GM21447 (cell line): Measurements from ENCODE around the gene ALG2.

Experiments
- ATAC-seq: cut with Tn5 transposase; IDR thresholded peaks from one replicate; pipeline ENCODE4 v1.9.1; 2021; ENCODE audit not compliant: unreplicated experiment

The ALG2 gene

DNA sequence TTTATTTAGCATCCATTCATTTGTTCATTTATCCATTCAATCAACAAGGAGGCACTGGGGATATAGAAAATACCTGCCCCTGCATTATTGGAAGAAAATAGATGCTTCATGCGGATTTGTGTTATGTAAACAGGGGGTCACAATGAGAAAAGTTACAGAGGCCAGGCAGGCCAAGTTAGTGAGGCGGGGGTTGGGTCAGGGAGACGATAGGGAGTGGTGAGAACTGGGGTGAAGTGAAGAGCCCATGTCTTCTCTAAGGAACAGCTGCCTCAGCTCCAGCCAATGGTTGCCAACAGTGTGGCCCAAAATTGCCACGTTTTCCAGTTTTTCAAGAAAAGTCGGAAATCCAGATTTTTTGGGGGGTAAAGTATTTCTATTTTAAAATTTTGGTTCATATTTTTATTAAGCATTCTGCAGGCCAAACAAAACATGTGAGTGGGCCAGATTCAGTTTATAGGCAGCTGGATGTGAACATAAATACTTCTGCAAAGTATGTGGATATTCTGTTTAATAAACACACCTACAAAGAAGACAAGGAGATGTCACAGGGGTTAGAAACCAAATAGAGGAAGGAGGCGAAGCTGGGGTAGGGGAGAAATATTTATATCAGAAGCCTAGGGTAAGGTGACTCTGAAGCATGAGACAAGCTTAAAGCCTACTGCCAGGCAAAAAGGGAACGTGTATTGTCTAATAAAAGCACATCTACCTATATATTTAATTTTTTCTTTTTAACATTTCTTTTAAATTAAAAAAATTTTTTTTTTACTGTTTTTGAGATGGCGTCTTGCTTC lies 44.0 kb downstream of the ALG2 start:
- ATAC-seq: no peak

DNA sequence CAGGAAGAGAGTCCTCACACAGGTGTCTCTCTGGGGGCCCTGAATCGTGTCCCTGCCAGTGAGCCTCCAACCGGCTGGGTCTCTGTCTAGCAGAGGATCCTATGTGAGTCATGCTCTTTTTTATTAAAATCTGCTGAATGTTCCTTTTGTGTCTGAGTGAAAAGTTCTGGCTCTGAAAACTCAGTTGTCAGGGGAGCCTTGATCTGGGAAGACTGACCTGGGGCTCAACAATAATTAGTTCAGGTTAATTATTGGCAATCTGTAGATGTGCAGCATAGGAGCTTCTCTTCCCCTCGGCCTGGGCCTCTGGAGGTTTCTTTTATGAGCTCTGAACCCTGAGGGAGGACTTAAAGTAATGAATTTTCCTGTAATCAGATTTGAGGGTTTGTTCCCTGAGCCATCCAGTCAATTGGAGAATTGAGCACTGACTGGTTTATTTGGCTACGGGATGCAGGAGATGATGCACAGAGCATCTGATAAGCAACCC lies 45.2 kb downstream of the ALG2 start:
- ATAC-seq: no peak

DNA sequence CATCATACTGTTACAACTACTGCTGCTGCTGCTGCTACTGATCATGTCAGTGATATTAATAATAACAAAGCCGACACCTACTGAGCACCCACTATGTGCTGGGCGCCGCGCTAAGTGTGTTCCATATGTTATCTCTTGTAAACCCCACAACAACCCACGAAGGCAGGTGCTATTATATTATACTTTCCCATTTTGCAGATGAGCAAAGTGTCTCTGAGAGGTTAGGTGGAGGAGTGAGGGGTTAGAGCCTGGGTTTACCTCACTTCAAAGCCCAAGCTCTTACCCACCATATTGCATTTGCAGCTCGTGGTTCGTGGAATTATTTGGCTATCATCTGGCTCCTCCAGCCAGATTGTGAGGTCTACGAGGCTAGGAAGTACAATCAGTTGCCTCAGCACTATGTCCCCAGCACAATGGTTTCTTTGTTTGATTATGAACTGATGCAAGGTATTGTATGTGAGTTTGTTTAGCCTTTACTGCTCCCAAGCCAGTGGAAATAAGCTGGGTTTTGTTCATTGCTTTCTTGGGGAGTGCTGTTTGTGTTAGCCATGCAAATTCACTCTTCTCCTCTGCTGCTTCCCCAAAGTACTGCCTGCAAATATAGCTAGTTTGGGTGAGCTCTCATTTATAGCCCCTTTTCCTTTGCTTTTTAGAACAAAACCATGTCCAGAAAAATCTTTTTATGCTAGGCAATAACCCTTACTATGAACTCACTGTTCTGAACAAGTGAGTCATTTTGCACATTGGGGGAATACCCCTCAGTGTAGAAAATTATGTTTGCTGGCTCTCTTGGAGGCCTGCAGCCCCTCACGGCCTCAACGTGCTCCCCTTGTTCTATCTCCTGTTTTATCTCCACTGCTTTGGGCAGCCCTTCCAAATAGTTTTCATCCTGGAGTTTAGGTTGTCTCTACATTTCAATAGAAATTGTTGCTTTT lies 47.9 kb downstream of the ALG2 start:
- no peak for ATAC-seq

DNA sequence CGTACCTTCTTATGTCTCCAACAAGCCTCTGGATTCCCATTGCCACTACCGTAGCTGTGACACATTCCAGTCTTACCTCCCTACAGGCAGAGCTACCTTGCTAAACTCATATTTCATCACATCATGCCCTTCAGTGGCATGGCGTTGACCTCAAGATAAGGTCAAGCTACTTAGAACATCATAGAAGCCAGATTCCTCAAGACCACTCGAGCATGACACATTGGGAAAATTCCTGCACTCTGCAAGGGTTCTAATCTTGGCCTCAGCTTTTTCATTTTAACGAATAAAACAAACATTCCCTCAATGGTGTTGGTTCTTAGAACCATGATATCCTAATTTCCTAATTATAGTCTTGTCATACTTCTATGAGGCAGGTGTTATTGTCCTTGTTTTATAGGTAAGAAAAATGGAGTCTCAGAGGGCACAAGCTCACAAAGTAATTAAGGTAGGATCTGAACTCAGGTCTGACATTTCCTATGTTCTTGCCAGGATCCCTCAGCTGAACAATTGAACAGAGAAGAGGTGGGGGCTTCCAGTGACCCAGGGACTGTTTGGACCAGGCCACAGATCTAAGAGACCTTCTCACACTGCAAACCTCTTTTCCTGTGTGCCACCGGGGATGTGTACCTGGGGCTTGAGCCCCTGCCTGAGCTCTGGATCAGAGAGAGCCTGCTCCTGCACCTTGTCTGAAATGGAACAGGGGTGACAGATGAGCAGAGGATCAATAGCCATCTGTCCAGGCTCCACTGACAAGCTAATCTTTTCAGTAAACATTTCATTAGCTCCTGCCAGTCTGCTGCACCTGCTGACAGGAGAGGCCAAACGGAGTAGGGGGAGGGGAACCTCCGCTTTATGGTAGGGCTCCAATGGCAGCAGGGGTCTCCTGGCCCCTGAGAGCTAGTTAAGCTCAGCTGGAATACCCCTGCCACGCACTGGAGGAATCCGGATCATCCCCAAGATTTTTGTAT lies 49.3 kb downstream of the ALG2 start:
- no peak for ATAC-seq

DNA sequence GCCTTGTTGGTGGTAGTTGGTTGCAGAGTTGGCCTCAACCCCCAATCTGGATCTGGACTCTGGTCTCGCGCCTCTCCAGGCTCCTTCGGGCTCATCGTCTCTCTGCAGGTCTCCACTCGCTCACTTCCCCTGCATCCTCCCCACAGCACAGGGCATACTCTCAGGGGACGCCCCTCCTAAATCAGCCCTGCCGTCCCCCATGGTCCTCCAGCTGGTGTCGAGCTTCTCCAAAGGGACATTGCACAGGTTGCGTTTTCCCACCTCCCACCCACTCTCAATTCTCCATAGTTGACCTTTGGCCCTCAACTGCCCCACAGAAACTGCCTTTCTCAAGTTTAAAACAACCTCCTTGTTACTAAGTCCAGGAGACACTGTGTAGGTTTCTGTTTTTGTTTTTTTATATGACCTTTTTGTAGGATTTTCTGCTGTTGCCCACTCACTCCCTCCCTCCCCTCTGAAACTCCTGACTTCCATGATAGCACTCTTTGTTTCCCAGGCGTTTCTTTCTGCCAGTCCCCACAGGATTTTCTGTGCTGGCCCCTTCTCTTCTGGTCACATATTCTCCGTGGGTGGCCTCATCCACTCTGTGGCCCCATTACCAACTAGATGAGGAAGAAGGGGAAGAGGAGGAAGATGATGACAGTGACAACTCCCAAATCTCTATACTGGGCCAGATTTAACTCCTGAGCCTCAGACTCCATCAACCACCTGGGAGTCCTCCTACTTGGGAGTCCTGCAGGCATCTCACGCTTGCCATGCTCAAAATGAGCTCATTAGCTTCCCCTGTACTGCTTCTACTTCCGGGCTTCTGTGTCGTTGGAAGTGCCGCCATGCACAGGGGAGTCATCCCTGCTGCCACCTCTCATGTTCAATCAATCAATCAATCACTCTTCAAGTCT lies 50.3 kb downstream of the ALG2 start:
- no peak for ATAC-seq

DNA sequence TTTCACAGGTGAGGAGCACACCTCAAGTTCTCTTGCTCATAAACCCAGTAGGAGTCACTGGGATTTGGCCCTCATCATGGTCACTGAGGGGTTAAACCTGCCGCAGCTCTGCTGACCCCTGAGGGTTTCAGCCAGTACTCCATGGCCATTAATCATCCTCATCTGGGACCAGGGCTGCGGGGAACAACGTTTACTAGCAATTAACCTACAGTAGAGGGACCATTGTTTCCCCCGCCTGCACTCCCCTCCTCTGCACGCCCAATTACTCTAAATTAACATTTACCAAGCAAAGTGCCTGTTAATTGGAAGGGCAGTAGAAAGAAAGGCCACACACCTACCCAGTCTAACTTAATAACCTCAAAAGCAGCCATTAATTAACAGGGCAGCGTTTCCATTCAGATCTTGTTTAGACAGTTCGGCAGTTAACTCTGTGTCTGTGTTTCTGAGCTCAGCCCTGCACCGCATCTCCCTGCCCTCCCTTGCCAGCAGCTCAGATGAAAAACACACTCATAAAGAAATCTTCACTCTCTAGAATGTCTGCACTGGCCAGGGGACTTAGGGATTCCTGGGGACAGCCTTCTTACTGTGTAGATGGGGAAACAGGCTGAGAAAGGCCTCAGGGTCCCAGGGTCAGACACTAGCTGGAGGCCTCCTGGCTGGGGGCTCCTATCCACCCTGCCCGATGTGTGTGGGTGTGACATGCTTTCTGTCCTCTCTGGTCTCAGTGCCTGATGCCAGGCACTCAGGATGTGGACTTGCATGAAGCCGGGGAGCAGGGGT lies 51.6 kb downstream of the ALG2 start:
- no peak for ATAC-seq

DNA sequence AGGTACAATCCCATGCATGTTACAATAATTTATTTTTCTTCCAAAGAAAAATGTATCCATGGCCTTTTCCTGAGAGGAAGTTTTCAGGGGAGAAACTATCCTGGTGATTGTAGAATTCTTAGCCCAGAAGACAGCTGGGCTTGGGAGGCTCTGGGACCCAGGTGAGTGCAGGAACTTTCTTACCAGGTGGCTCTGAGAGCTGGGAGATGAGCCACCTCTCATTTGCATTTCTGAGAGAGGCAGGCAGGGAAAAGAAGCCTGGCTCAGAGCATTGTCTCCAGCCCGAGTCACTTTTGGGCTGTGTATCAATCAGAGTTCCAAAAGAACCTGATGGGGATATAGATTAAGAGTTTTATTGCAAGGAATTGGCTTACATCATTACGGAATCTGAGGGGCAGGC lies 52.7 kb downstream of the ALG2 start:
- ATAC-seq: no peak

DNA sequence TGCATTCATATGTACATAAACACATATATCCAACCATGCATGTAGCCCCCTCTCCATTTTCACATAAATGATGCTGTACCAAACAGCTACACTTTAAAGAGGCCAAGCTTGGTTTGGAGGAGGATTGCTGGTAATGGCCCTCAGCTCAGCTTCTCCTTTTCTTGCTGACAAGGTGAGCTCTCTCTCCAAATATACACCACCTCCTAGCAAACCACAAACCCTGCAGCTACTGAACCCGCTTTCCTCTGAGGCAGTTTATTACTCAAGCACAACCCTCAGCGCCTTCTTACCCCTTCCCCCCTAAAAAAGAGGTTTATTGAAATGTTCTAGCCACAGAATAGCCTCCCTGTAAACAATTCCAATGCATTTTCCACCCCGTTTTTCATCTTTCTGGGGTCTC lies 54.0 kb downstream of the ALG2 start:
- no peak for ATAC-seq

- no peak for ATAC-seq
Measured at GRCh38 chr9:99167119-99167518, 54.6 kb downstream of the ALG2 start.
